ENCODE results near the gene NUDT4B.
"Not testable (repeated sequence)": the region's sequence is repeated elsewhere in the genome, so short reads cannot be mapped to it uniquely, and the experiment has no call there.

The NUDT4B gene

DNA sequence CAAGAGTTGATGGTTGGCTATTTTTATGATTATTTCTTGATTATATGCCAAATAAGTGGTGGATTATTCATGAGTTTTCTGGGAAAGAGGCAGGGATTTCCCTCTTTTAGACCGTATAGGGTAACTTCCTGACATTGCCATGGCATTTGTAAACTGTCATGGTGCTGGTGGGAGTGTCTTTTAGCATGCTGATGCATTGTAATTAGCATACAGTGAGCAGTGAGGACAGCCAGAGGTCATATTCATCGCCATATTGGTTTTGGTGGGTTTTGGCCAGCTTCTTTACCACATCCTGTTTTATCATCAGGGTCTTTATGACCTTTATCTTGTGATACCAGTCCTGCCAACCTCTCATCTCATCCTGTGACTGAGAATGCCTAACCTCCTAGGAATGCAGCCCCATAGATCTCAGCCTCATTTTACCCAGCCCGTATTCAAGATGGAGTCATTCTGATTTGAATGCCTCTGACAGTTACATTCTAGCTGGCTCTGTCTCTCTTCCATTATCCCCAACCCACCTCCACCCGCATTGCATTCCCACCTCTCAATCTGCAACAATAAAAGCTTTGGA lies 45.3 kb downstream of the NUDT4B start:
- not testable (repeated sequence) for H3K27ac ChIP-seq; H3K4me1 ChIP-seq (ENCODE audit: control insufficient read depth in 1 of 2, insufficient read depth in 1 of 2, low read depth in 1 of 2, low read length in 1 of 2); H3K36me3 ChIP-seq; H3K4me3 ChIP-seq (ENCODE audit: low read depth in 1 of 2, low read length in 1 of 2); H3K9me3 ChIP-seq; H3K27me3 ChIP-seq
